ENCODE data around the gene CAMK2A. TPM values are rescaled to one million over a fixed set of nuclear protein-coding genes. Genes with fewer than 3 reads are reported as not detected.
A peak's percentile ranks its signal among the peaks of the same experiment; 100 is the strongest.

CAMK2A gene
- total RNA-seq, 1 donor from 2014 or later, result 0.30 TPM

DNA sequence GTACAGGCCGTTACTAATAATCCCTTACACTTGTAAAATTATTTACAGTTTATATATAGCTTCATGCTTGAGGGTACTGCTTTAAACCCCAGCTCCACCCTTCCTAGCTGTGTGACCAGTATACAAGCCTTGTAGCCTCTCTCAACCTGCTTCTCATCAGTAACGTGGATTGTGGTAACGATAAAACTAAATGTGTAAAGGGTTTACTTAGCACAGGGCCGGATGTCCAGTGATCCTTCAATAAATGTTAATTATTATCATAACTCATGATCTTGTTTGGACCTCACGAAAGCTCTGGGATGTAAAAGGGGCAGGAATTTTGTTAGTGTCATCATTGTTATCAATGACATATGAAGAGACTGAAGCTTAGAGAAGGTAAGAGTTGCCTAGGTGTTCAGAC, 20.7 kb upstream of the CAMK2A start:
- DNase-seq (ENCODE audit: low read depth, low spot score), result no peak
- H3K27ac Mint-ChIP-seq (ENCODE audit: unreplicated experiment), result no peak overlapping the region
- H3K4me1 Mint-ChIP-seq, result peaks cover 56% of the 10 kb centered on the region
- no peaks in the 10 kb centered on the region for H3K36me3 Mint-ChIP-seq (ENCODE audit: low read depth)
- TF ChIP-seq, protein P1, sequence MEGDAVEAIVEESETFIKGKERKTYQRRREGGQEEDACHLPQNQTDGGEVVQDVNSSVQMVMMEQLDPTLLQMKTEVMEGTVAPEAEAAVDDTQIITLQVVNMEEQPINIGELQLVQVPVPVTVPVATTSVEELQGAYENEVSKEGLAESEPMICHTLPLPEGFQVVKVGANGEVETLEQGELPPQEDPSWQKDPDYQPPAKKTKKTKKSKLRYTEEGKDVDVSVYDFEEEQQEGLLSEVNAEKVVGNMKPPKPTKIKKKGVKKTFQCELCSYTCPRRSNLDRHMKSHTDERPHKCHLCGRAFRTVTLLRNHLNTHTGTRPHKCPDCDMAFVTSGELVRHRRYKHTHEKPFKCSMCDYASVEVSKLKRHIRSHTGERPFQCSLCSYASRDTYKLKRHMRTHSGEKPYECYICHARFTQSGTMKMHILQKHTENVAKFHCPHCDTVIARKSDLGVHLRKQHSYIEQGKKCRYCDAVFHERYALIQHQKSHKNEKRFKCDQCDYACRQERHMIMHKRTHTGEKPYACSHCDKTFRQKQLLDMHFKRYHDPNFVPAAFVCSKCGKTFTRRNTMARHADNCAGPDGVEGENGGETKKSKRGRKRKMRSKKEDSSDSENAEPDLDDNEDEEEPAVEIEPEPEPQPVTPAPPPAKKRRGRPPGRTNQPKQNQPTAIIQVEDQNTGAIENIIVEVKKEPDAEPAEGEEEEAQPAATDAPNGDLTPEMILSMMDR (conservative IDR thresholded peaks at IDR 0.05), result no peak
- H3K9me3 Mint-ChIP-seq, result no peaks in the 10 kb centered on the region
- H3K4me3 Mint-ChIP-seq, result no peak overlapping the region
- H3K27me3 Mint-ChIP-seq (ENCODE audit: low read depth), result peaks cover 3% of the 10 kb centered on the region

DNA sequence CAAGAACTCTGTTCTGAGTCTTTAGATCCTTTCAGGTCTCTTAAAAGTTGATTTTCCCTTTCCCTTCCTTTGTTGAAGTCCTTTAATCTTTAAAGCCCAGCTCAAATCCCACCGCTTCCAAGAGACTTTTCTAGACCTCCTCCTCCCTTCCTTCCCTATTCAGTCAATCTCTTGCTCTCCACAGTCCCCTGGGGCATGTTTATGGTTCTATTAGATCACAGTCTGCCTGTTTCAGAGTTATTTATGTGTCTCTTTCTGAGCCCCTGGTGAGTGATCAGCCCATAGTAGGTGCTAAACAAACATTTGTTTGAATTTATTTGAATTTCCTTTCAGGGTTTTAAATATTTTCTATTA, 20.3 kb upstream of the CAMK2A start:
- Mint-ChIP-seq H3K9me3 (no peaks in the 10 kb centered on the region), H3K4me1 (peaks cover 58% of the 10 kb centered on the region), H3K27me3 (ENCODE audit: low read depth) (peaks cover 7% of the 10 kb centered on the region), H3K27ac (ENCODE audit: unreplicated experiment) (no peak overlapping the region), H3K4me3 (no peak overlapping the region), H3K36me3 (ENCODE audit: low read depth) (no peaks in the 10 kb centered on the region)
- no peak for DNase-seq (ENCODE audit: low read depth, low spot score)
- TF ChIP-seq, protein P1 (conservative IDR thresholded peaks at IDR 0.05), result no peak

- H3K9me3 Mint-ChIP-seq, result no peaks in the 10 kb centered on the region
- DNase-seq (ENCODE audit: low read depth, low spot score), result no peak
- H3K36me3 Mint-ChIP-seq (ENCODE audit: low read depth), result no peaks in the 10 kb centered on the region
- no peak overlapping the region for H3K27ac Mint-ChIP-seq (ENCODE audit: unreplicated experiment)
- peaks cover 10% of the 10 kb centered on the region for H3K27me3 Mint-ChIP-seq (ENCODE audit: low read depth)
- H3K4me3 Mint-ChIP-seq, result peak overlapping the region; percentile 14
- peaks cover 58% of the 10 kb centered on the region for H3K4me1 Mint-ChIP-seq
- TF ChIP-seq, protein P1 (conservative IDR thresholded peaks at IDR 0.05), result no peak
These were observed 19.7 kb upstream of the CAMK2A start for GRCh38 chr5:150309101-150309885.

GRCh38 chr5:150307617-150308426, 18.2 kb upstream of the CAMK2A start:
- TF ChIP-seq, protein P1 (conservative IDR thresholded peaks at IDR 0.05), result no peak
- no peaks in the 10 kb centered on the region for H3K9me3 Mint-ChIP-seq
- peak overlapping the region; percentile 79 for H3K27ac Mint-ChIP-seq (ENCODE audit: unreplicated experiment)
- H3K4me3 Mint-ChIP-seq, result peak overlapping the region; percentile 43
- H3K4me1 Mint-ChIP-seq, result peaks cover 63% of the 10 kb centered on the region
- H3K27me3 Mint-ChIP-seq (ENCODE audit: low read depth), result peaks cover 25% of the 10 kb centered on the region
- DNase-seq (ENCODE audit: low read depth, low spot score), result no peak
- no peaks in the 10 kb centered on the region for H3K36me3 Mint-ChIP-seq (ENCODE audit: low read depth)

- Mint-ChIP-seq H3K27me3 (ENCODE audit: low read depth) (peaks cover 32% of the 10 kb centered on the region), H3K4me3 (no peak overlapping the region), H3K9me3 (no peaks in the 10 kb centered on the region), H3K36me3 (ENCODE audit: low read depth) (no peaks in the 10 kb centered on the region), H3K4me1 (peaks cover 63% of the 10 kb centered on the region), H3K27ac (ENCODE audit: unreplicated experiment) (no peak overlapping the region)
- no peak for DNase-seq (ENCODE audit: low read depth, low spot score)
- TF ChIP-seq, protein P1 (conservative IDR thresholded peaks at IDR 0.05), result no peak
These were observed 17.2 kb upstream of the CAMK2A start for GRCh38 chr5:150306775-150307174.

Measured in neural crest cell (in vitro differentiated cells).